Measurements from ENCODE around the gene TUBAL3.

DNA sequence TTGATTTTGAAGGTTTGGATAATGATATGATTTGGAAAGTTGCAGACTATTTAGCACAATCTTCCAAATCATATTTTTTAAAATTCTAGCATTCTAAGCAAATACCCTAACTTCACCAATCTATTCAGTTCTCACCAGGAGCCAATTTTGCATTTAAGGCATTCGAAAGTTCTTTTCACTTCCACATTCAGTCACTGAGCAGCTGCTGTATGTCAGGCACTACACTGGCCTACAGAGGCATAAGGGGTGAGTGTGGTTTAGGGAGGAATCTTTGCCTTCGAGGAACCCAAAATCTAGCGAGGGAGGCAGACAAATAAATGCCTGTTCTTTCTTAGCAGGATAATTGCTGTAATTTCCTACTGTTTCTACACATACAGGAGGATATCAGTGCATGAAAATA lies 50.6 kb downstream of the TUBAL3 start:
- TF ChIP-seq, protein P1, sequence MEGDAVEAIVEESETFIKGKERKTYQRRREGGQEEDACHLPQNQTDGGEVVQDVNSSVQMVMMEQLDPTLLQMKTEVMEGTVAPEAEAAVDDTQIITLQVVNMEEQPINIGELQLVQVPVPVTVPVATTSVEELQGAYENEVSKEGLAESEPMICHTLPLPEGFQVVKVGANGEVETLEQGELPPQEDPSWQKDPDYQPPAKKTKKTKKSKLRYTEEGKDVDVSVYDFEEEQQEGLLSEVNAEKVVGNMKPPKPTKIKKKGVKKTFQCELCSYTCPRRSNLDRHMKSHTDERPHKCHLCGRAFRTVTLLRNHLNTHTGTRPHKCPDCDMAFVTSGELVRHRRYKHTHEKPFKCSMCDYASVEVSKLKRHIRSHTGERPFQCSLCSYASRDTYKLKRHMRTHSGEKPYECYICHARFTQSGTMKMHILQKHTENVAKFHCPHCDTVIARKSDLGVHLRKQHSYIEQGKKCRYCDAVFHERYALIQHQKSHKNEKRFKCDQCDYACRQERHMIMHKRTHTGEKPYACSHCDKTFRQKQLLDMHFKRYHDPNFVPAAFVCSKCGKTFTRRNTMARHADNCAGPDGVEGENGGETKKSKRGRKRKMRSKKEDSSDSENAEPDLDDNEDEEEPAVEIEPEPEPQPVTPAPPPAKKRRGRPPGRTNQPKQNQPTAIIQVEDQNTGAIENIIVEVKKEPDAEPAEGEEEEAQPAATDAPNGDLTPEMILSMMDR (IDR thresholded peaks at IDR 0.05; ENCODE audit: low read depth, low read length), result no peak
- TF ChIP-seq POLR2A (IDR thresholded peaks at IDR 0.05; ENCODE audit: extremely low read depth, insufficient read length) (no peak), MYC (IDR thresholded peaks at IDR 0.05; ENCODE audit: low read depth, low read length) (no peak)

All from NB4 (cell line).